Renal cortical epithelial cell (primary cell): Measurements from ENCODE around the gene IL3RA. TPM values are rescaled to one million over a fixed set of nuclear protein-coding genes. Genes with fewer than 3 reads are reported as not detected.
"Not testable (repeated sequence)": the region's sequence is repeated elsewhere in the genome, so short reads cannot be mapped to it uniquely, and the experiment has no call there.

Source experiments
- DNase-seq: peaks from one replicate; pipeline ENCODE4 v3.0.0-alpha.2; 2011; ENCODE audit warnings: low read depth
- total RNA-seq: library from RNA; depleted of rRNA; stranded (reverse); fragments of >200 nt; gene quantifications from 2 replicates; pipeline ENCODE4 v1.2.3, GENCODE V29; 2014

IL3RA gene
- total RNA-seq, 1 donor from 2014 or later: not detected

DNA sequence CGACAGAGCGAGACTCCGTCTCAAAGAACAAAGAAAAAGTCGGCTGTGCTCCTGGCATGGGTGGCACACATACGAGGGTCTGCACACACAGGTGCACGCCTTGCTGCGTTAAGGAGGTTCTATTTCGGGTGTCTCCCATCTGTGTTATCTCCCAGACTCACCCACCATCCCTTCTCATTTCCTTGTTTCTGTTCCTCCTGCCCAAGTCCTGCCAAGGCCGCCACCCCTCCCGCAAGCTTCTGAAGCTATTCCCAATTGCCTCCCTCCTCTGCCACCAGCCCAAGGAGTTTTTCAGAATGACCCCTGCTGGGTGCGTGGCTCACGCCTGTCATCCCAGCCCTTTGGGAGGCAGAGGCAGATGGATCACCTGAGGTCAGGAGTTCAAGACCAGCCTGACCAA is 6.0 kb upstream of the IL3RA start:
- no peak for DNase-seq

DNA sequence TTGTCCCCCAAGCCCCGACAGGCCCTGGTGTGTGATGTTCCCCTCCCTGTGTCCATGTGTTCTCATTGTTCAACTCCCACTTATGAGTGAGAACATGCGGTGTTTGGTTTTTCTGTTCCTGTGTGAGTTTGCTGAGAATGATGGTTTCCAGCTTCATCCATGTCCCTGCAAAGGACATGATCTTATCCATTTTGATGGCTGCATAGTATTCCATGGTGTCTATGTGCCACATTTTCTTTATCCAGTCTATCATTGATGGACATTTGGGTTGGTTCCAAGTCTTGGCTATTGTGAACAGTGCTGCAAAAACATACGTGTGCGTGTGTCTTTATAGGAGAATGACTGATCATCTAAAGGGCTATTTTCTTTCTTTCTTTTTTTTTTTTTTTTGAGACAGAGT is 4.2 kb upstream of the IL3RA start:
- not testable (repeated sequence) for DNase-seq

DNA sequence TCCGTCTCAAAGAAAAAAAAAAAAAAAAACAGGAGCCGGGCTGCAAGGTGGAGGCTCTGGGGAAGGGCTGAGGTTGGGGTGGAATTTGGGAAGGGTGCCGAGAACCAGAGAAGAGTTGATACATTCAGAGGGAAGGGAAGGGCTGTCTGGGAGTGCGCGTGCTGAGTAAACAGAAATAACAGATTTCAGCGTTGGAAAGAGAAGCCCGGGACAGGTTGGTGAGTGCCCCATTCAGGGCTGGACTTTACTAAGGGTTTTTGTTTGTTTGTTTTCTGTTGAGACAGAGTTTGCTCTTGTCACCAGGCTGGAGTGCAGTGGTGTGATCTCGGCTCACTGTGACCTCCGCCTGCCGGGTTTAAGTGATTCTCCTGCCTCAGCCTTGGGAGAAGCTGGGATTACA is 1.7 kb upstream of the IL3RA start:
- DNase-seq: no peak

DNA sequence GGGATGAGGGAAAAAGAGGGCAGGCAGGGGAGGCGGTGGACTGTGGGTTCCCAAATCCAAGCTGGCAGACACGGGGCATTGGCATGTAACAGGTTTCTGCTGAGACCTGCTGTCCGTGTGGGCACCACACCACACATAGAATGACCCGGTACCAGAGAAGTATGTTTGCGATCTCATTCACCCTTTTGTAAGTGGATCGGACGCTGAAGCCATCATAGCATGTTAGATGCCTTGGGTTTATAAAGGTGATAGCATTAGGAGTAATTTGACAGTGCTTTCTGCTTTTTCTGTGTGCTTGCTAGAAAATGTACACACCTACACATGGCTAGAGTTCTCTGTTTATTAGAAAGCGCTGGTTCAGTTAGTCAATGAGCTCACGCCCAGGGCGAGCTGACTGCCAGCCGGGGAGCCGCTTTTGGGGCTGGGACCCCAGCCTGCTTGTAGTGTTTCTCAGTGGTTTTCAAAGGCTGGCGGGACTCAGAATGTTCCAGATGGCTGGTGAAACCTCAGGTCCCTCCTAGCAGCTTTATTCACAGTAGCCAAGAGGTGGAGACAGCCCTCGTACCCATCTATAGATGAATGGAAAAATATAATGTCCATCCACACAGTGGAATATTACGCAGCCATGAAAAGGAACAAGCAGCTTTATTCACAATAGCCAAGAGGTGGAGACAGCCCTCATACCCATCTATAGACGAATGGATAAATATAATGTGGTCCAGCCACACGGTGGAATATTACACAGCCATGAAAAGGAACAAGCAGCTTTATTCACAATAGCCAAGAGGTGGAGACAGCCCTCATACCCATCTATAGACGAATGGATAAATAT is 579 bp downstream of the IL3RA start:
- no peak for DNase-seq

DNA sequence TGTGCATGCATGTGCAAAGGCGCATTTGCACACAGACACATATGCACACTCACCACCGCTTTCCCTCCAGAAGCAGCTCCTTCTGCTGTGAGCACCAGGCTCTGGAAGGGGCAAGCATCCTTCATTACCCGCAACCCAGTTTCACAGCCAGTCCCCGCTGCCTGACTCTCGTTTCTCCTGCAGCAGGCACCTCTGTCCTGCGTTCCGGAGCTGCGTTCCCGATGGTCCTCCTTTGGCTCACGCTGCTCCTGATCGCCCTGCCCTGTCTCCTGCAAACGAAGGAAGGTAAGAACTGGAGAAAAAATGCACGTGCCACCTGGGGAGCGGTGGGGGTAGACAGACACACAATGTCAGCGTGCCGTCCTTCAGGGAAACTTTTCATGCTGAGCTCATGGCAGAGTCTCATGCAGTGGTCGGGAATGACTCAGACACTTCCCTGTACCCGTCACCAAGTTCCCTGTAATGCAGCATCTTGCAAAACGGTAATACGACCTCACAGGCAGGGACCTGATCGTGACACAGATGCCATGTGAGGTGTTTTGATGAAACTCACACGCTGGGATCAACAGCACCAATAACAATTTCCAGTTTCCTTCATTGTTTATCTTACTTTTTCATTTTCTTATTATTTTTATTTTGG is 5.1 kb downstream of the IL3RA start:
- no peak for DNase-seq

DNA sequence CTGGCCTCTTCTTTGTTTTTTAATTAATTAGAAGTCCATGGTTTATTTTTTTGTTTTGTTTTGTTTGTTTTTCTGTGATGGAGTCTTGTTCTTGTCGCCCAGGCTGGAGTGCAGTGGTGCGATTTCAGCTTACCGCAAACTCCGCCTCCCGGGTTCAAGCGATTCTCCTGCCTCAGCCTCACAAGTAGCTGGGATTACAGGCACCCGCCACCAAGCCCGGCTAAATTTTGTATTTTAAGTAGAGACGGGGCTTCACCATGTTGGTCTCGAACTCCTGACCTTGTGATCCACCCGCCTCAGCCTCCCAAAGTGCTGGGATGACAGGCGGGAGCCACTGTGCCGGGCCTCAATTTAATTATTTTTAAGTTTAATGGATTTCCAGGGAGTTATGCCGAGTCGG is 13.0 kb downstream of the IL3RA start:
- not testable (repeated sequence) for DNase-seq

DNA sequence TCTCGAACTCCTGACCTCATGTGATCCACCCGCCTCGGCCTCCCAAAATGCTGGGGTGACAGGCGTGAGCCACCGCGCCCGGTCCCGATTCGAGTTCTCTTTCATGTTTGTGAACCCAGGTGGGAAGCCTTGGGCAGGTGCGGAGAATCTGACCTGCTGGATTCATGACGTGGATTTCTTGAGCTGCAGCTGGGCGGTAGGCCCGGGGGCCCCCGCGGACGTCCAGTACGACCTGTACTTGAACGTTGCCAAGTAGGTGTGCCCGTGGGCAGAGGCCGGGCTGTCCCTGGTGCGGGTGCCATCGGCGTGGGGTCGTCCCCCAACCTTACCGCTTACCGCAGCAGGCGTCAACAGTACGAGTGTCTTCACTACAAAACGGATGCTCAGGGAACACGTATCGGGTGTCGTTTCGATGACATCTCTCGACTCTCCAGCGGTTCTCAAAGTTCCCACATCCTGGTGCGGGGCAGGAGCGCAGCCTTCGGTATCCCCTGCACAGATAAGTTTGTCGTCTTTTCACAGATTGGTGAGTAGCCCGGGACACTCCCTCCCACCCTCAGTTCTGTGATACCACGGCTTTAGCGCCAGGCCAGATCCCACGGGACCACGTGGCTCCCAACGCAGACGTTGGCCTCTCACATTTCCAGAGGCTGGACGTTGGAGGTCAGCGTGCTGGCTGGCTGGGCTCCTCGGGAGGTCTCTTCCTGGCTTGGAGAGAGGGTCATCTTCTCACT is 15.6 kb downstream of the IL3RA start:
- no peak for DNase-seq

DNA sequence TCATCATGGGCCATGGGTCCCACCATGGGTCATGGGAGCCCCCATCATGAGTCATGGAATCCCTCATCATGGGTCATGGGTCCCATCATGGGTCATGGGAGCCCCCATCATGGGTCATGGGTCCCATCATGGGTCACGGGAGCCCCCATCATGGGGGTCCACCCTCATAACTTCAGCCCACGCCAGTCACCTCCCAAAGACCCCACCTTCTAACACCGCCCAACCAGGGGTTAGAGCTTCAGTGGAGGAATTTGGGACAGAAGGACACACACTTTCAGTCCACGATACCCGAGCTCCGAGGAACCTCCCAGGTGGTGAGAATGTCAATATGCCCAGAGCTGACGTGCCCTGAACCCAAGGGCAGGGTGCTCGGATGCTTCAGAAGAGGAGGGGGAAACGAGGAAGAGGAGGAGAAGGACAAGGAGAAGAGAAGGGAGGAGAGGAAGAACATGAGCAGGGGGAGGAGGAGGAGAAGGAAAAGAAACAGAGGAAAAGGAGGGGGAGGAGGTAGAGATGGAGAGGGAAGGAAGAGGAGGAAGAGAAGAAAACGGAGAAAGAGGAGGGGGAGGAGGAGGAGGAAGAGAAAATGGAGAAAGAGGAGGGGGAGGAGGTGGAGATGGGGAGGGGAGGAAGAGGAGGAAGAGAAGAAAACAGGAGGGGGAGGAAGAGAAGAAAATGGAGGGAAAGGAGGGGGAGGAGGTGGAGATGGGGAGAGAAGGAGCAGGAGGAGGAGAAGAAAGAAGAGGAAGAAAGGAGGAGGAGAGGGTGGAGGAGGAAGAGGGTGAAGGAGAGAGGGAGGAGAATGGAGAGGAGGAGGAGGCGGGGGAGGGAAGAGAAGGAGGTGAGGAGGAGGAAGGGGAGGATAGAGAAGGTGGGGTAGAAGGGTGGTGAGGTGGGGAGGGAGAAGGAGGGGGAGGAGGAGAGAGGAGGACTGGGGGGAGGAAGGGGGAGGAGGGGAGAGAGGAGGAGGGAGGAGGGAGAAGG is 17.7 kb downstream of the IL3RA start:
- DNase-seq: no peak

DNA sequence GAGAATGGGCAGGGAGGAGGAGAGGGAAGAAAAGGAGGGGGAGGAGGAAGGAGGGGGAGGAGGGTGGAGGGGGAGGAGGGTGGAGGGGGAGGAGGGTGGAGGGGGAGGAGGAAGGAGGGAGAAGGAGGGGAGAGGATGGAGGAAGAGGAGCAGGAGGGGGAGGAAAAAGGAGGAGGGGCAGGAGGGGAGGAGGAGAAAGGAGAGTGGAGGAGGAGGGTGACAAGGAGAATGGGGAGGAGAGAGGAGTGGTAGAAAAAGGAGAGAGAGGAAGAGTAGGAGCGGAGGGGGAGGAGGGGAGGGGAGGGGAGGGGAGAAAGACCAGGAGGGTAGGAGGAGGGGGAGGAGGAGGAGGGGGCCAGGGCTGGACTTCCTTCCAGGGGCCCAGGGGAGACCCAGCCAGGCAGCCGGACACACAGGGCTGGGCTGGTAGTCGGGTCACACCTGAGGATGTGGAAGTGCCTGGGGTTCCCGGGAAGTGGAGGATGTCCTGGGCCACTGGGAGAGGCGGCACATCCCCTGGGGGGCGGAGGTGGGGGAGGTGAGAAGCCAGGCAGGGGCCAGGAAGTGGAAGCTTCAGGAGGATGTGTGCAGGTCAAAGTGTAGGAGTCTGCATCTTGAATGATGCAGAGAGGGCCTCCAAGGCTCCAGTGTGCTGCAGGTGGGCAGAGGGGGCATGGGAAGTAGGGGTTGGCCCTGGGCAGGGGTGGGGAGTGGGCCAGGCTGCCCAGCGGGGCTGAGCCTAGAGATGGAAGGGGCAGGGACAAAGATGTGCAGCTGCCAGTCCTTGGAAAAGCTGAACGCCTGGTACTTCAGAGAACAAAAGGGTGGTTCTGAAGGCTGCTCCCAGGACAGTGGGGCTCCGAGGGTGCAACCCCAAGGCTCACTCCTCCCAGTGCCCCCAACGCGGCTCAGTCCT is 18.8 kb downstream of the IL3RA start:
- DNase-seq: no peak

DNA sequence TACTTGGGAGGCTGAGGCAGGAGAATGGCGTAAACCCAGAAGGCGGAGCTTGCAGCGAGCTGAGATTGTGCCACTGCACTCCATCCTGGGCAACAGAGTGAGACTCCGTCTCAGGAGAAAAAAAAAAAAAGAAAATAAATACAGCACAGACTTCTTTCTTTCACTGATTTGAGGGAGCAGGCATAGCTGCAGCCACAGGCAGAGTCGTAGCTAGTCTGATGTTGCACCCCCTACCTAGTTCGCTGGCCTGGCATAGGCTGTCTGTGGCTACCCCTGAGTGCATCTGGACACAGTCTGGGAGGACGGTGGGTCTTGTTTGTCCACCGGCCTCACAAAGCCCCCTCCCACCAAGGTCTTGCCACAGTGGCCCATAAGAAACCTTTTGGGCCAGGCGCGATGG is 21.4 kb downstream of the IL3RA start:
- no peak for DNase-seq

DNA sequence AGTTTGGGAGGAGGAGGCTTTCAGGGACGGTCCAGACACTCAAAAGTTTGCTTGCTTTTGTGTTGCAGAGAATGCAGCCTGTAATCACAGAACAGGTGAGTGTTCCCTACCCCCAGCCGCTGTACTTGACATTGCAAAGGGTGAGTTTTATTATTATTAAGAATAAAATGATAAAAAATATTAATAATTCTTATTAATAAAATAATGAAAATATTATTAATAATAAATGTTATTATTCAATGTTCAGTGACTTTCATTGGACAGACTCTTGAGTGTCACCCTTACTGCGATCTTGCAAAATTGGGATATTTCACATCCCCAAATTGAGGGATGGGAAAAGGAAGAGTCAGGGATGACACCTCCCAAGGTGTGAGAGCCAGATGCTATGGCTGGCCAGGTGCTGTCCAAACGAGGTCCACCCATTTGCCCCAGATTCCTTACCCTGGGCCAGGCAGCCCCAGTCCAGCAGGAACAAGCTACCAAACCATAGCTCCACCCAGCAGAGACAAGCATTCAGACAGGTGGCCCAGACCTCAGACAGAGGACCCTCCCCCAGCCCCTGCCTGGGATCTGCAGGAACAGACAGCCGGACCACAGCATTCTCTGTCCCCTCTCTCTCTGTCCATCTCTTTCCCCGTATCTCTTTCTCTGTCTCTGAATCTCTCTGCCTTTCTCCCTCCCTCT is 22.4 kb downstream of the IL3RA start:
- DNase-seq: no peak

DNA sequence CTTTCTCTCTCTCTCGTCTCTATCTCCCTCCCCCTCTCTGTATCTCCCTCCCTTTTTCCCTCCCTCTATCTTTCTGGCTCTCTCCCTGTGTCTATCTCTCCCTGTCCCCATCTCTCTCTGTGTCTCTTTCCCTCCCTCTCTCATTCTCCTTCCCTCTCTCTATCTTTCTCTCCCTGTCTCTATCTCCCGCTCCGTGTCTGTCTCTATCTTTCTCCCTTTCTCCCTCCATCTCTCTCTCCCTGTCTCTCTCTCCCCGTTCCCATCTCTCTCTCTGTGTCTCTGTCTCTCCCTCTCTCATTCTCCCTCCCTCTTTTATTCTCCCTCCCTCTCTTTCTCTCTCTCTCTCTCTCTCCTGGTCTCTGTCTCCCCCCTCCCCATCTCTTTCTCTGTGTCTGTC is 22.9 kb downstream of the IL3RA start:
- no peak for DNase-seq

DNA sequence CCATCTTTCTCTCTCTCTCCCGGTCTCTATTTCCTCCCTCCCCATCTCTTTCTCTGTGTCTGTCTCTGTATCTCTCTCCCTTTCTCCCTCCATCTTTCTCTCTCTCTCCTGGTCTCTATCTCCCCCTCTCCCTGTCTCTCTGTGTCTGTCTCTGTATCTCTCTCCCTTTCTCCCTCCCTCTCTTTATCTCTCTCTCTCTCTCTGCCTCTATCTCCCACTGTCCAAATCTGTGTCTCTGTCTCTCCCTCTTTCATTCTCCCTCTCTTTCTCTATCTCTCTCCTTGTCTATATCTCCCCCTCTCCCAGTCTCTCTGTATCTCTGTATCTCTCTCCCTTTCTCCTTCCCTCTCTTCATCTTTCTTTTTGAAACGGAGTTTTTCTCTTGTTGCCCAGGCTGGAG is 23.6 kb downstream of the IL3RA start:
- no peak for DNase-seq

DNA sequence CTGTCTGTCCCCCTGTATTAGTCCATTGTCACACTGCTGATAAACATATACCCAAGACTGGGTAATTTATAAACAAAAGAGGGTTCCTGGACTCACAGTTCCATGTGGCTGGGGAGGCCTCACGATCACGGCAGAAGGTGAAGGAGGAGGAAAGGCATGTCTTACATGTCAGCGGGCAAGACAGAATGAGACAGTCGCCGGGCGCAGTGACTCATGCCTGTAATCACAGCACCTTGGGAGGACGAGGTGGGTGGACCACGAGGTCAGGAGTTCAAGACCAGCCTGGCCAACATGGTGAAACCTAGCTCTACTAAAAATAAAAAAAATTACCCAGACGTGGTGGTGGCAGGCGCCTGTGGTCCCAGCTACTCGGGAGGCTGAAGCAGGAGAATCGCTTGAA is 24.7 kb downstream of the IL3RA start:
- DNase-seq: no peak

DNA sequence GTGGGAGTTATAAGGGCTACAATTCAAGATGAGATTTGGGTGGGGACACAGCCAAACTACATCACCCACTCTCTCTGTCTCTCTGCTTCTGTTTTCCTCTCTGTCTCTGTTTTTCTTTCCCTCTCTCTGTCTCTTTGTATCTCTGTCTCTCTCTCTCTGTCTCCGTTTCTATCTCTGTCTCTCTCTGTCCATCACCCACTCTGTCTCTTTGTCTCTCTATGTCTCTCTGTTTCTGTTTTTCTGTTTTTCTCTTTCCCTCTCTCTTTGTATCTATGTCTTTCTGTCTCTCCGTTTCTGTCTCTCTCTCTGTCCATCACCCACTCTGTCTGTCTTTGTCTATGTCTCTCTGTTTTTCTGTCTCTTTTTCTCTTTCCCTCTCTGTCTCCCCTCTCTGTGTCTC is 25.3 kb downstream of the IL3RA start:
- DNase-seq: no peak

DNA sequence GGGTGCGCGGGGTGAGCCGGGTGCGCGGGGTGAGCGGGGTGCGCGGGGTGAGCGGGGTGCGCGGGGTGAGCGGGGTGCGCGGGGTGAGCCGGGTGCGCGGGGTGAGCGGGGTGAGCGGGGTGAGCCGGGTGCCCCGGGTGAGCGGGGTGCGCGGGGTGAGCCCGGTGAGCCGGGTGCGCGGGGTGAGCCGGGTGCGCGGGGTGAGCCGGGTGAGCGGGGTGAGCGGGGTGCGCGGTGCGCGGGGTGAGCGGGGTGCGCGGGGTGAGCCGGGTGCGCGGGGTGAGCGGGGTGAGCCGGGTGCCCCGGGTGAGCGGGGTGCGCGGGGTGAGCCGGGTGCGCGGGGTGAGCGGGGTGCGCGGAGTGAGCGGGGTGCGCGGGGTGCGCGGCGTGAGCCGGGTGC is 29.8 kb downstream of the IL3RA start:
- DNase-seq: not testable (repeated sequence)

DNA sequence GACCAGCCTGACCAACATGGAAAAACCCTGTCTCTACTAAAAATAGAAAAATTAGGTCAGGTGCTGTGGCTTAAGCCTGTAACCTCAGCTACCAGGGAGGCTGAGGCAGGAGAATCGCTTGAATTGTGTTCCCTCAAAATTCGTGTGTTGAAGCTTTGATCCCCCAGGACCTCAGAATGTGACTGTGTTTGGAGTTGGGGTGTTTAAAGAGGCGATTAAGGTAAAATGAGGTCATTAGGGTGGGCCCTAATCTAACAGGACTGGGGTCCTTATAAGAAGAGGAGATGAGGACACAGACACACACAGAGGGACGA is 31.8 kb downstream of the IL3RA start:
- no peak for DNase-seq

DNA sequence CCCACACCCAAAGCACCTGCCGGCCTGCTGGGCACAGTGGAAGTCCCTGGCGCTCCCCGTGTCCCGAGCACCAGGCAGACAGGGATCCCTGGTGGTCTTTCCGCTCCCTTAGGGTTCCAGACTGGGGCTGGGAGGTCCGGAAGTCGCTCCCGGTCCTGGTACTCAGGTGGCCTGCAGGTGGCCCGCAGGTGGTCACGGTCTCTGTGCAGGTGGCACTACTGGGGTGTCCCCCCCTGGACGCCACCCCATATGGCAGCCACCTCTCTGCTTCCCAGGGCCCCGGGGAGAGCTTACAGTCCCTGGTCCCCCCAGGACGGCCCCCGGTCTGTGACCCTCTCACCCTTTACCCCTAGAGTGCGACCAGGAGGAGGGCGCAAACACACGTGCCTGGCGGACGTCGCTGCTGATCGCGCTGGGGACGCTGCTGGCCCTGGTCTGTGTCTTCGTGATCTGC is 41.7 kb downstream of the IL3RA start:
- DNase-seq: no peak

DNA sequence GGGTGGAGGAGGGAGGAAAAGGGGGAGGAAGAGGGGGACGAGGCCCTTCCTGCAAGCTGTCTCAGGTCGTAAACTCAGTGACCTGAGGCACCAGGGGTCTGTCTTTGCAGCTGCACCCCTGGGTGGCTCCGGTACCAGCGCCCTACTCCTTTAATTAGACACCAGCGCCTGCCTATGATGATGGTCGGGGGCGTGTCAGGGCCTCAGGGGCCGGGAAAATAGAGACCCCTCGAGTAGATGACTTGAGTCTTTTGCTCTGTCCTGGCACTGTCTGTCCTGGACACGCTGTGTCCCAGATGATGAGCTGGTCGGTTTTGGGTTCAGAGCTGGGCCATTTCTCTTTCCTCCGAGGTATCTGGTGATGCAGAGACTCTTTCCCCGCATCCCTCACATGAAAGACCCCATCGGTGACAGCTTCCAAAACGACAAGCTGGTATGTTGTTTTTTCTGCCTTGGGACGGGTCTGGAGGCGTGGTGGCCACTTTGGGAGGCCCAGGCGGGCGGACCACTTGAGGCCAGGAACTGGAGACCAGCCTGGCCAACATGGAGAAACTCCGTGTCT is 44.2 kb downstream of the IL3RA start:
- no peak for DNase-seq
